PC-9 (cell line): ENCODE results near the gene RASAL2. TPM values are rescaled to one million over a fixed set of nuclear protein-coding genes. Genes with fewer than 3 reads are reported as not detected.

Experiments
- BruUV-seq: library from RNA; stranded (reverse); fragments of 400-500 nt; replicated peaks from 2 replicates; lab custom pipeline; 2021; lab: Mats Ljungman, UMichigan
- CTCF ChIA-PET: fragments of 300-600 bp; sonication (Branson Sonifier 250); formaldehyde crosslinking; loops from one replicate; lab custom pipeline; 2022; ENCODE audit warnings: antibody characterized with exemption; lab: Charles Lee
- POLR2A ChIA-PET: fragments of 300-600 bp; sonication (Branson Sonifier 250); formaldehyde crosslinking; loops from one replicate; lab custom pipeline; 2022; ENCODE audit warnings: antibody characterized with exemption; ENCODE audit not compliant: unreplicated experiment; lab: Charles Lee
- DNase-seq, 2 experiments: peaks; one replicate each; pipeline versions ENCODE4 v3.0.0 to v3.0.0-alpha.2; 2015 to 2022; ENCODE audit warnings: mixed read lengths in 1 of 2
- H2AFZ ChIP-seq: fragments of 200-600 bp; sonication (generic); 2 replicates; pipeline ENCODE4 v1.8.1; 2017; ENCODE audit warnings: antibody characterized with exemption
- H3F3A ChIP-seq: fragments of 200-600 bp; sonication (generic); 2 replicates; pipeline ENCODE4 v1.8.1; 2017; ENCODE audit warnings: antibody characterized with exemption, mild to moderate bottlenecking, low read depth; ENCODE audit not compliant: insufficient read depth
- H3K27ac ChIP-seq: fragments of 200-600 bp; sonication (generic); 2 replicates; pipeline ENCODE4 v1.6.1; 2016; ENCODE audit warnings: mixed run types
- H3K27me3 ChIP-seq: fragments of 200-600 bp; sonication (generic); 2 replicates; pipeline ENCODE4 v1.6.1; 2016; ENCODE audit warnings: low read depth, mixed run types; ENCODE audit not compliant: insufficient read depth
- H3K36me3 ChIP-seq: fragments of 200-600 bp; sonication (generic); 2 replicates; pipeline ENCODE4 v1.6.1; 2016; ENCODE audit warnings: low read depth, mixed run types
- H3K4me1 ChIP-seq: fragments of 200-600 bp; sonication (generic); replicated peaks from 2 replicates; pipeline ENCODE4 v1.6.1; 2016; ENCODE audit warnings: mixed run types; ENCODE audit not compliant: insufficient read depth
- H3K4me2 ChIP-seq: fragments of 200-600 bp; sonication (generic); 2 replicates; pipeline ENCODE4 v1.6.1; 2017; ENCODE audit warnings: mixed run types
- H3K4me3 ChIP-seq: fragments of 200-600 bp; sonication (generic); 2 replicates; pipeline ENCODE4 v1.6.1; 2016; ENCODE audit warnings: mixed run types
- H3K79me2 ChIP-seq: fragments of 200-600 bp; sonication (generic); 2 replicates; pipeline ENCODE4 v1.6.1; 2017; ENCODE audit warnings: low read depth, mixed run types
- H3K9me2 ChIP-seq: fragments of 200-600 bp; sonication (generic); 2 replicates; pipeline ENCODE4 v1.8.1; 2017; ENCODE audit warnings: mild to moderate bottlenecking; ENCODE audit not compliant: insufficient read depth
- H3K9me3 ChIP-seq: fragments of 200-600 bp; sonication (generic); 2 replicates; pipeline ENCODE4 v1.8.1; 2016; ENCODE audit warnings: low read depth; ENCODE audit not compliant: insufficient read depth
- H4K20me1 ChIP-seq: fragments of 200-600 bp; sonication (generic); 2 replicates; pipeline ENCODE4 v1.8.1; 2017; ENCODE audit not compliant: insufficient read depth
- EZH2 ChIP-seq: fragments of 200-600 bp; sonication (generic); IDR thresholded peaks from 2 replicates; pipeline ENCODE4 v1.8.0; 2017; ENCODE audit warnings: antibody characterized with exemption, low read depth
- intact Hi-C: fragments of 100-400 bp; cut with micrococcal nuclease; formaldehyde crosslinking; loops from one replicate; pipeline ENCODE4 v1.10.0; 2022; ENCODE audit not compliant: unreplicated experiment
- total RNA-seq: library from RNA; stranded (reverse); gene quantifications from 2 replicates; pipeline ENCODE4 v1.2.3, GENCODE V29; 2021
- TF ChIP-seq, protein P1 (sequence below): fragments of 200-600 bp; sonication (generic); conservative IDR thresholded peaks from 2 replicates; pipeline ENCODE4 v1.6.1; 2017; ENCODE audit warnings: mixed run types, antibody characterized with exemption, mild to moderate bottlenecking, moderate library complexity

Gene RASAL2
- total RNA-seq, 1 experiment from 2014 or later: 54.1 TPM

DNA sequence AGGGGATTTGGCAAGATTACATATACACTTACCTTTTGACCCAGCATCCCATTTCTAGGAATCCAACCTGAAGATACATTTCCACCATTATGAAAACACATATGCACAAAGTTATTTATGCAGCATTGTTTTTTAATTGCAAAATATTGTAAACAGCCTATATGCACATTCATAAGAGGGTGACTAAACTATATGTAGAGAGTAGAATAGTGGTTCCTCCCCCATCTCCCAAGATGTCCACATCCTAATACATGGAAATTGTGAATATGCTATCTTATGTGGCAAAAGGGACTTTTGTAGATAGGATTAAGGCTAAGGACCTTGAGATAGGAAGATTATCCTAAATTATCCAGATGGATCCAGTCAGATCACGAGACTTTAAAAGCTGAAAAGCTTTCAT, 311.2 kb downstream of the RASAL2 start:
- DNase-seq: no peak
- 0 out of 2 replicates have a peak, but pooled peaks cover 6% of the 10 kb centered on the region for H3K36me3 ChIP-seq
- ChIA-PET CTCF (no interaction called here), POLR2A (no interaction called here)
- intact Hi-C loops: no loop called here
- no peak overlapping the region for H3K4me3 ChIP-seq
- no peaks in the 10 kb centered on the region for H3F3A ChIP-seq
- no peaks in the 10 kb centered on the region for H3K79me2 ChIP-seq
- TF ChIP-seq, protein P1, sequence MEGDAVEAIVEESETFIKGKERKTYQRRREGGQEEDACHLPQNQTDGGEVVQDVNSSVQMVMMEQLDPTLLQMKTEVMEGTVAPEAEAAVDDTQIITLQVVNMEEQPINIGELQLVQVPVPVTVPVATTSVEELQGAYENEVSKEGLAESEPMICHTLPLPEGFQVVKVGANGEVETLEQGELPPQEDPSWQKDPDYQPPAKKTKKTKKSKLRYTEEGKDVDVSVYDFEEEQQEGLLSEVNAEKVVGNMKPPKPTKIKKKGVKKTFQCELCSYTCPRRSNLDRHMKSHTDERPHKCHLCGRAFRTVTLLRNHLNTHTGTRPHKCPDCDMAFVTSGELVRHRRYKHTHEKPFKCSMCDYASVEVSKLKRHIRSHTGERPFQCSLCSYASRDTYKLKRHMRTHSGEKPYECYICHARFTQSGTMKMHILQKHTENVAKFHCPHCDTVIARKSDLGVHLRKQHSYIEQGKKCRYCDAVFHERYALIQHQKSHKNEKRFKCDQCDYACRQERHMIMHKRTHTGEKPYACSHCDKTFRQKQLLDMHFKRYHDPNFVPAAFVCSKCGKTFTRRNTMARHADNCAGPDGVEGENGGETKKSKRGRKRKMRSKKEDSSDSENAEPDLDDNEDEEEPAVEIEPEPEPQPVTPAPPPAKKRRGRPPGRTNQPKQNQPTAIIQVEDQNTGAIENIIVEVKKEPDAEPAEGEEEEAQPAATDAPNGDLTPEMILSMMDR: no peak
- no peak for TF ChIP-seq EZH2
- BruUV-seq: no TSS peak
- H3K4me2 ChIP-seq: no peak overlapping the region
- H3K9me3 ChIP-seq: peaks cover 7% of the 10 kb centered on the region; the same call in 1 of the 2 replicates
- H4K20me1 ChIP-seq: no peaks in the 10 kb centered on the region
- no peaks in the 10 kb centered on the region for H3K4me1 ChIP-seq
- H2AFZ ChIP-seq: no peak overlapping the region
- H3K9me2 ChIP-seq: no peaks in the 10 kb centered on the region
- H3K27me3 ChIP-seq: no peaks in the 10 kb centered on the region
- H3K27ac ChIP-seq: no peak overlapping the region

DNA sequence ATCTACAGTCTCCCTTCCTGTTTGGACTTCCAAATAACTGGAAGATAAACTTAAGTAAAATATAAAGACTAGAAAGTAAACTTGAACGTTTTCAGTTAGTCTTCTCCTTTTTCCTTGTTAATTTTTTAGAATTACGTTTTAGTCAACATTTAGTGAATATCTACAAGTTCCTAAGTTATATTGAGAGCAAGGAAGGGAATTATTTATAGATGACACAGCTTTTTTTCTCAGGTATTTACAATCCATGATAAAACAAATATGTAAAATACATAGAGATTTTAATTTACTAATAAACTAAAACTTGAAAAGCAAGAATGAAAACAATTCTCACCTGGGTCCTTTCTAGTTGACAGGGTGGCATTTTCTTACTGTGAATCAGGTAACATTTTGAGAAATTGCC, 313.3 kb downstream of the RASAL2 start:
- H3K36me3 ChIP-seq: 0 out of 2 replicates have a peak, but pooled peaks cover 6% of the 10 kb centered on the region
- intact Hi-C loops: no loop called here
- no peak overlapping the region for H3K4me2 ChIP-seq
- H3K27me3 ChIP-seq: no peaks in the 10 kb centered on the region
- peaks cover 7% of the 10 kb centered on the region; the same call in 1 of the 2 replicates for H3K9me3 ChIP-seq
- H2AFZ ChIP-seq: no peak overlapping the region
- no peak for DNase-seq
- BruUV-seq: no TSS peak
- no peaks in the 10 kb centered on the region for H3K4me1 ChIP-seq
- H3K9me2 ChIP-seq: no peaks in the 10 kb centered on the region
- TF ChIP-seq, protein P1: no peak
- TF ChIP-seq EZH2: no peak
- no peak overlapping the region for H3K27ac ChIP-seq
- ChIA-PET CTCF (no interaction called here), POLR2A (no interaction called here)
- H3K4me3 ChIP-seq: no peak overlapping the region
- H3K79me2 ChIP-seq: no peaks in the 10 kb centered on the region
- H4K20me1 ChIP-seq: no peaks in the 10 kb centered on the region
- no peaks in the 10 kb centered on the region for H3F3A ChIP-seq

DNA sequence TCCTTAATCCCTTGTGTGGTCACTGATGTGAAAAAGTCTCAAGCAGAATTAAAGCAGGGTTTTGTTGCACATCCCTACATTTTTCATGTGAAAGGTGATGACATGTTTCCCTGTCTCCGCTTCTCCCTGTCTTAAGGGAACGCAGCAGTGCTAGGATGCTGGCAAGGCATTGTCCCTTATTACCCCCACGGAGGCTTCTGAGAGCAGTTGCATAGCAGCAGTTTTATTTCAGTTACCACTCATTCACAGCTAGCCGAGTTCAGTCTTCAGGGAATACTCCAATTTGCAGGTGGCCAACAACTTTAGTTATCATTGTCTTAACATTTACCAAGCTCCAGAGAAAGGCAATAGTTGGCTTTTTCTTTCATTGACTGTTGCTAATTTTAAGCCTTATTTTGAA, 313.8 kb downstream of the RASAL2 start:
- no peaks in the 10 kb centered on the region for H3K4me1 ChIP-seq
- H2AFZ ChIP-seq: no peak overlapping the region
- 0 out of 2 replicates have a peak, but pooled peaks cover 6% of the 10 kb centered on the region for H3K36me3 ChIP-seq
- H3K9me3 ChIP-seq: peaks cover 7% of the 10 kb centered on the region; the same call in 1 of the 2 replicates
- no peaks in the 10 kb centered on the region for H3K9me2 ChIP-seq
- POLR2A ChIA-PET: no interaction called here
- H3K4me3 ChIP-seq: no peak overlapping the region
- no peaks in the 10 kb centered on the region for H3K27me3 ChIP-seq
- DNase-seq: no peak
- BruUV-seq: no TSS peak
- CTCF ChIA-PET: no interaction called here
- H3K79me2 ChIP-seq: no peaks in the 10 kb centered on the region
- H4K20me1 ChIP-seq: no peaks in the 10 kb centered on the region
- intact Hi-C loops: no loop called here
- TF ChIP-seq EZH2: no peak
- no peak overlapping the region for H3K4me2 ChIP-seq
- H3F3A ChIP-seq: no peaks in the 10 kb centered on the region
- no peak overlapping the region for H3K27ac ChIP-seq

DNA sequence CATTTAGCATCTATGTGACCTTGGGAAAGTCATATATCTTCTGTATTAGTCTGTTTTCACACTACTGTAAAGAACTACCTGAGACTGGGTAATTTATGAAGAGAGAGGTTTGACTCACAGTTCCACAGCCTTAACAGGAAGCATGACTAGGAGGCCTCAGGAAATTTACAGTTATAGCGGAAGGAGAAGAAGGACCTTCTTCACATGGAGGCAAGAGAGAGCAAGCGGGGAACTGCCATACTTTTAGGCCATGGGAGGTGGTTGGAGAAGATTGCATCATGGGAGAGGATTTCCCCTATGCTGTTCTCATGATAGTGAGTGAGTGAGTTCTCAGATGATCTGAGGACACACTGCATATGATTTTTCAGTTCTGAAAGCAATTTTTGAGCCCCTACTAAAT, 315.0 kb downstream of the RASAL2 start:
- peaks cover 10% of the 10 kb centered on the region; the same call in 1 of the 2 replicates for H3K9me3 ChIP-seq
- no peaks in the 10 kb centered on the region for H3K79me2 ChIP-seq
- no peak overlapping the region for H3K4me2 ChIP-seq
- ChIA-PET POLR2A (no interaction called here), CTCF (no interaction called here)
- H3K9me2 ChIP-seq: no peaks in the 10 kb centered on the region
- H3K36me3 ChIP-seq: 0 out of 2 replicates have a peak, but pooled peaks cover 6% of the 10 kb centered on the region
- H4K20me1 ChIP-seq: no peaks in the 10 kb centered on the region
- H3F3A ChIP-seq: no peaks in the 10 kb centered on the region
- no TSS peak for BruUV-seq
- no peaks in the 10 kb centered on the region for H3K4me1 ChIP-seq
- DNase-seq: no peak
- H2AFZ ChIP-seq: no peak overlapping the region
- H3K27ac ChIP-seq: no peak overlapping the region
- no peaks in the 10 kb centered on the region for H3K27me3 ChIP-seq
- intact Hi-C loops: no loop called here
- TF ChIP-seq, protein P1: no peak
- TF ChIP-seq EZH2: no peak
- H3K4me3 ChIP-seq: no peak overlapping the region
